Activated CD8-positive, alpha-beta T cell treated with anti-CD3 and anti-CD28 coated beads, Interleukin-2, amount 10 ng/mL, durations not matched to agents 7 days and 5 days (primary cell): Measurements from ENCODE around the gene NCK2. TPM values are rescaled to one million over a fixed set of nuclear protein-coding genes. Genes with fewer than 3 reads are reported as not detected.

Experiments used
- ATAC-seq: fragments of 150-1000 bp; cut with Tn5 transposase; one replicate; pipeline ENCODE4 v1.10.0; 2021; ENCODE audit warnings: moderate library complexity
- CTCF ChIA-PET: fragments of 350-600 bp; sonication (Branson Sonifier 250); formaldehyde crosslinking; loops from one replicate; lab custom pipeline; 2021; ENCODE audit warnings: antibody characterized with exemption; lab: Charles Lee
- POLR2A ChIA-PET: fragments of 350-600 bp; sonication (Branson Sonifier 250); formaldehyde crosslinking; loops from one replicate; lab custom pipeline; 2021; ENCODE audit warnings: antibody characterized with exemption; lab: Charles Lee
- DNase-seq: peaks from one replicate; pipeline ENCODE4 v3.0.0-alpha.2; 2020
- H3K27ac Mint-ChIP-seq: one replicate; pipeline ENCODE4 v1.8.0; 2021; ENCODE audit warnings: mild to moderate bottlenecking, mixed read lengths
- H3K27me3 Mint-ChIP-seq: one replicate; pipeline ENCODE4 v1.8.0; 2021; ENCODE audit warnings: low read depth, mixed read lengths
- H3K36me3 Mint-ChIP-seq: one replicate; pipeline ENCODE4 v1.8.0; 2021; ENCODE audit warnings: low read depth, mixed read lengths
- H3K4me1 Mint-ChIP-seq: one replicate; pipeline ENCODE4 v1.8.0; 2021; ENCODE audit warnings: low read depth, mixed read lengths
- H3K4me3 Mint-ChIP-seq: one replicate; pipeline ENCODE4 v1.8.0; 2021; ENCODE audit warnings: mild to moderate bottlenecking, mixed read lengths
- H3K9me3 Mint-ChIP-seq: one replicate; pipeline ENCODE4 v1.8.0; 2022; ENCODE audit warnings: mixed read lengths; ENCODE audit not compliant: insufficient read depth
- total RNA-seq, 2 experiments: library from RNA; stranded (reverse); gene quantifications; one replicate each; pipeline ENCODE4 v1.2.3, GENCODE V29; 2021

The NCK2 gene
- total RNA-seq, 2 experiments from 2014 or later, result 60.7 to 61.3 TPM

DNA sequence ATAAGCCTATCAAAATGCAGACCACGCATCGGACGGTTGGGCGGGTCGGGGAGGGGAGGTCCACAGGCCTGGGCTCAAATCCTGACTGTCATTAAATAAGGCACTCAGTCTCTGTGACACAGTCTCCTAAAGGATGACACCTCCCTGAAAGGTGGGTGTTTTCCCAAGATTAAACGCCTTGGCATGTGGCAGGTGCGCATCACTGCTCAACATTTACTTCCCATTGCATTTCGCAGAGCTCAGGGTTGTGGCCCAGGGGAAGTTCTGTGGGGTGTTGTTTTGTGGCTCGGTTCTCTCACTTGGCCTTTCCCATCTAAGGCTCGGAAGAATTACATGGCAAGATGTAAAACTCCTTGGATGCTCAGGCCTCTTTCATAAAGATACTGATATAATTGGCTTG, 107.4 kb downstream of the NCK2 start:
- no peak overlapping the region for H3K4me3 Mint-ChIP-seq
- DNase-seq (no peak), ATAC-seq (no peak)
- H3K27ac Mint-ChIP-seq, result no peak overlapping the region
- H3K27me3 Mint-ChIP-seq, result no peaks in the 10 kb centered on the region
- POLR2A ChIA-PET, result interaction anchor here (1.0 to 1.6 kb wide), 2 partner anchors 11 to 30 kb away, joined by 3 read pairs; no protein-coding TSS in a partner anchor
- CTCF ChIA-PET, result interaction anchor here (1.2 kb wide), 1 partner anchor 12 kb away, joined by 3 read pairs; no protein-coding TSS in a partner anchor
- no peaks in the 10 kb centered on the region for H3K9me3 Mint-ChIP-seq
- H3K36me3 Mint-ChIP-seq, result peaks cover 46% of the 10 kb centered on the region
- H3K4me1 Mint-ChIP-seq, result peaks cover 55% of the 10 kb centered on the region

- H3K4me3 Mint-ChIP-seq, result no peak overlapping the region
- H3K4me1 Mint-ChIP-seq, result peaks cover 67% of the 10 kb centered on the region
- ATAC-seq, result no peak
- H3K36me3 Mint-ChIP-seq, result peaks cover 52% of the 10 kb centered on the region
- no peaks in the 10 kb centered on the region for H3K27me3 Mint-ChIP-seq
- no peaks in the 10 kb centered on the region for H3K9me3 Mint-ChIP-seq
- CTCF ChIA-PET, result no interaction called here
- DNase-seq, result peak; percentile 21
- peak overlapping the region; percentile 56 for H3K27ac Mint-ChIP-seq
- POLR2A ChIA-PET, result no interaction called here
Observed at GRCh38 chr2:105853354-105854088, 108.8 kb downstream of the NCK2 start.

- ChIA-PET CTCF (no interaction called here), POLR2A (interaction anchor here (1.0 kb wide), 1 partner anchor 56 kb away, joined by 3 read pairs; no protein-coding TSS in a partner anchor)
- H3K27me3 Mint-ChIP-seq, result no peaks in the 10 kb centered on the region
- DNase-seq, result no peak
- ATAC-seq, result no peak
- peak overlapping the region; percentile 41 for H3K27ac Mint-ChIP-seq
- no peak overlapping the region for H3K4me3 Mint-ChIP-seq
- H3K4me1 Mint-ChIP-seq, result peaks cover 70% of the 10 kb centered on the region
- H3K9me3 Mint-ChIP-seq, result no peaks in the 10 kb centered on the region
- H3K36me3 Mint-ChIP-seq, result peaks cover 50% of the 10 kb centered on the region
Observed at GRCh38 chr2:105854972-105855371, 110.3 kb downstream of the NCK2 start.

- H3K27ac Mint-ChIP-seq, result peak overlapping the region; percentile 91
- no peaks in the 10 kb centered on the region for H3K27me3 Mint-ChIP-seq
- DNase-seq (no peak), ATAC-seq (peak; percentile 40)
- CTCF ChIA-PET, result interaction anchor here (0.7 to 3.1 kb wide), 11 partner anchors 9 to 183 kb away, joined by 3 to 17 read pairs (median 4); no protein-coding TSS in a partner anchor
- peak overlapping the region; percentile 68 for H3K4me3 Mint-ChIP-seq
- H3K9me3 Mint-ChIP-seq, result no peaks in the 10 kb centered on the region
- POLR2A ChIA-PET, result interaction anchor here (0.7 to 2.5 kb wide), 3 partner anchors 16 to 110 kb away, joined by 3 to 8 read pairs (median 6); no protein-coding TSS in a partner anchor
- peaks cover 85% of the 10 kb centered on the region for H3K4me1 Mint-ChIP-seq
- H3K36me3 Mint-ChIP-seq, result peaks cover 56% of the 10 kb centered on the region
Observed at GRCh38 chr2:105856581-105856980, 111.9 kb downstream of the NCK2 start.

GRCh38 chr2:105857076-105857740, 112.5 kb downstream of the NCK2 start:
- H3K27ac Mint-ChIP-seq, result peak overlapping the region; percentile 91
- peaks cover 58% of the 10 kb centered on the region for H3K36me3 Mint-ChIP-seq
- peak; percentile 50 for DNase-seq
- peak; percentile 54 for ATAC-seq
- H3K4me1 Mint-ChIP-seq, result peaks cover 88% of the 10 kb centered on the region
- peak overlapping the region; percentile 68 for H3K4me3 Mint-ChIP-seq
- no peaks in the 10 kb centered on the region for H3K9me3 Mint-ChIP-seq
- H3K27me3 Mint-ChIP-seq, result no peaks in the 10 kb centered on the region
- ChIA-PET POLR2A (interaction anchor here (0.8 to 2.5 kb wide), 3 partner anchors 59 to 111 kb away, joined by 5 to 8 read pairs (median 6); no protein-coding TSS in a partner anchor), CTCF (interaction anchor here (1.0 to 3.1 kb wide), 9 partner anchors 10 to 182 kb away, joined by 3 to 17 read pairs (median 4); no protein-coding TSS in a partner anchor)

DNA sequence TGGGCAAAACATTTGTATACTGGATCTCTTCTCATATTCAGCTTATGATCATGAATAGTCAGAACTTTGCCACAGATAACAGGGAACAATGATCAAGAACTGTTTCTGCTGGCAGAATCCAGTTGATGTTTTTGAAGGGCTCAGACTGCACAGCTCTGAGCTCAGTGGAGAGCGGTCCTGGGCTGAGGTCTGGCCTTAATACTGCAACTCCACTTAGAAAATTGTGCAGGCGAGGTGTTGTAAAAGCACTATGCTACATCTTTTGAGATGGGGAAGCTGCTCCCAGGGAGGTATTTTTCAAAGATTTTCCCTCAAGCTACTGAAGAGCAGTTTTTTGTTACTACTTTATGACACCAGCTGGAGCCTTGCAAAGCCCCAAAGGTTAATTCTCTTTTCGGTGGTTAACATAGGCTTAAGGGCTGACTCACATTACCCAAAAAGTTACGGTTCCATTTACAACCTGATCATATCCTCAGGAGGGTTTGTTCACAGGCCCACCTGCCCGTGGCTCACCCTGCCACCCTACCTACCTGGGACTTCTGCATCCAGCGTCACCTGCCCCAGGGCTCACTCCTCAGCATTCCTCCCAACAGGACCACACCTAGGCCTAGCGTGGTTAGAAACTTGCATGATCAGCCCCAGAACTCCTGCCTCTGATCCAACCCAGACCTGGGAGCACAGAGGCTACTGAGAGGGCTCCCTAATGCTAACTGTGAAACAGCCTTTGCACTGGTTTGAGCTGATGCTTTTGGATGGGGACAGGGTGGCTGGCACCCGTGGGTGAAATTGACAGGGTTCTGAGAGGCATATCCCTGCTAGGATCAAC, 114.4 kb downstream of the NCK2 start:
- peak overlapping the region; percentile 83 for H3K27ac Mint-ChIP-seq
- no peaks in the 10 kb centered on the region for H3K9me3 Mint-ChIP-seq
- DNase-seq (peak; percentile 36), ATAC-seq (peak; percentile 44)
- H3K4me3 Mint-ChIP-seq, result peak overlapping the region; percentile 8
- ChIA-PET POLR2A (interaction anchor here (0.5 to 1.4 kb wide), 7 partner anchors 30 to 244 kb away, joined by 3 to 5 read pairs (median 3); no protein-coding TSS in a partner anchor), CTCF (interaction anchor here (0.5 to 3.1 kb wide), 9 partner anchors 30 to 114 kb away, joined by 3 to 17 read pairs (median 3); no protein-coding TSS in a partner anchor)
- no peaks in the 10 kb centered on the region for H3K27me3 Mint-ChIP-seq
- peaks cover 67% of the 10 kb centered on the region for H3K36me3 Mint-ChIP-seq
- H3K4me1 Mint-ChIP-seq, result peaks cover 93% of the 10 kb centered on the region

GRCh38 chr2:105859694-105859951, 114.9 kb downstream of the NCK2 start:
- Mint-ChIP-seq H3K27me3 (no peaks in the 10 kb centered on the region), H3K27ac (peak overlapping the region; percentile 83), H3K4me1 (peaks cover 99% of the 10 kb centered on the region), H3K4me3 (peak overlapping the region; percentile 8), H3K9me3 (no peaks in the 10 kb centered on the region), H3K36me3 (peaks cover 71% of the 10 kb centered on the region)
- ATAC-seq (no peak), DNase-seq (no peak)
- ChIA-PET CTCF (interaction anchor here (1.2 kb wide), 1 partner anchor 31 kb away, joined by 3 read pairs; no protein-coding TSS in a partner anchor), POLR2A (interaction anchor here (0.9 to 1.4 kb wide), 2 partner anchors 70 to 238 kb away, joined by 3 to 4 read pairs; no protein-coding TSS in a partner anchor)

GRCh38 chr2:105860567-105860966, 115.9 kb downstream of the NCK2 start:
- DNase-seq (no peak), ATAC-seq (no peak)
- ChIA-PET CTCF (no interaction called here), POLR2A (no interaction called here)
- Mint-ChIP-seq H3K27me3 (no peaks in the 10 kb centered on the region), H3K36me3 (peaks cover 70% of the 10 kb centered on the region), H3K9me3 (no peaks in the 10 kb centered on the region), H3K4me1 (peaks cover 99% of the 10 kb centered on the region), H3K4me3 (no peak overlapping the region), H3K27ac (peak overlapping the region; percentile 63)

DNA sequence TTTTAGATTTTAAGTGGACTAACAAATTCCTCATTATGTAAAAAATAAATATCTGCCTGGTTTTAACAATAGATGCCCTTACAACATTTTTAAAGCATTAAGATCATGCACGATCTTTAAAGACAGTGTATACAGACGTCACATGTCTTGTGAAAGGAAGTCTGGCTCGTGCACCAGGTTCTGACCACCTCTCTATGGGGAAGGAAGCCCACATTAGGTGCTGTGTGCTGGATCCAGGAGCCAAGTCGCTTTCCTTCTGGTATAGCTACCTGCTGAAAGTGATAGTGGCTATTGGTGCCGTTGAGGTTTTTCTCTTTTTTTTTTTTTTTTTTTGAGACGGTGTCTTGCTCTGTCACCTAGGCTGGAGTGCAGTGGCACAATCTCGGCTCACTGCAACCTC, 116.5 kb downstream of the NCK2 start:
- H3K27ac Mint-ChIP-seq, result peak overlapping the region; percentile 67
- H3K4me1 Mint-ChIP-seq, result peaks cover 93% of the 10 kb centered on the region
- ATAC-seq, result peak; percentile 27
- peaks cover 65% of the 10 kb centered on the region for H3K36me3 Mint-ChIP-seq
- H3K9me3 Mint-ChIP-seq, result no peaks in the 10 kb centered on the region
- ChIA-PET CTCF (no interaction called here), POLR2A (interaction anchor here (0.8 kb wide), 1 partner anchor 117 kb away, joined by 3 read pairs; no protein-coding TSS in a partner anchor)
- no peaks in the 10 kb centered on the region for H3K27me3 Mint-ChIP-seq
- no peak for DNase-seq
- no peak overlapping the region for H3K4me3 Mint-ChIP-seq

- Mint-ChIP-seq H3K27me3 (no peaks in the 10 kb centered on the region), H3K27ac (peak overlapping the region; percentile 66), H3K9me3 (no peaks in the 10 kb centered on the region), H3K4me3 (no peak overlapping the region), H3K4me1 (peaks cover 76% of the 10 kb centered on the region), H3K36me3 (peaks cover 54% of the 10 kb centered on the region)
- DNase-seq, result no peak
- POLR2A ChIA-PET, result no interaction called here
- CTCF ChIA-PET, result interaction anchor here (1.2 to 1.3 kb wide), 3 partner anchors 224 to 720 kb away, joined by 3 to 5 read pairs (median 4); no protein-coding TSS in a partner anchor
- ATAC-seq, result no peak
Observed at GRCh38 chr2:105862843-105863242, 118.1 kb downstream of the NCK2 start.

- DNase-seq (no peak), ATAC-seq (no peak)
- CTCF ChIA-PET, result no interaction called here
- POLR2A ChIA-PET, result no interaction called here
- Mint-ChIP-seq H3K9me3 (no peaks in the 10 kb centered on the region), H3K27ac (peak overlapping the region; percentile 46), H3K36me3 (peaks cover 53% of the 10 kb centered on the region), H3K4me3 (no peak overlapping the region), H3K27me3 (no peaks in the 10 kb centered on the region), H3K4me1 (peaks cover 65% of the 10 kb centered on the region)
Observed at GRCh38 chr2:105864262-105864661, 119.5 kb downstream of the NCK2 start.
